Neuron (in vitro differentiated cells): ENCODE data around the gene CALCOCO2.
A peak's percentile ranks its signal among the peaks of the same experiment; 100 is the strongest.
"Not testable (repeated sequence)": the region's sequence is repeated elsewhere in the genome, so short reads cannot be mapped to it uniquely, and the experiment has no call there.

Experiments used
- H2AFZ ChIP-seq: one replicate; pipeline ENCODE4 v1.6.1; 2013; ENCODE audit warnings: low read depth, mild to moderate bottlenecking, inconsistent platforms, low read length, moderate library complexity
- H3K27me3 ChIP-seq: one replicate; pipeline ENCODE4 v1.6.1; 2013; ENCODE audit warnings: low read length; ENCODE audit not compliant: insufficient read depth
- H3K36me3 ChIP-seq: one replicate; pipeline ENCODE4 v1.6.1; 2013; ENCODE audit warnings: low read length; ENCODE audit not compliant: insufficient read depth
- H3K4me1 ChIP-seq: one replicate; pipeline ENCODE4 v1.6.1; 2013; ENCODE audit warnings: low read length; ENCODE audit not compliant: insufficient read depth
- H3K4me3 ChIP-seq: 2 replicates; pipeline ENCODE4 v1.5.1; 2013; ENCODE audit warnings: mild to moderate bottlenecking, low read length, moderate library complexity
- H3K9me3 ChIP-seq: one replicate; pipeline ENCODE4 v1.6.1; 2013; ENCODE audit warnings: low read length

Gene CALCOCO2

GRCh38 chr17:48871551-48872351 is 40.9 kb downstream of the CALCOCO2 start:
- Histone ChIP-seq H3K27me3 (no peaks in the 10 kb centered on the region), H2AFZ (no peak overlapping the region), H3K4me1 (no peaks in the 10 kb centered on the region), H3K36me3 (no peaks in the 10 kb centered on the region), H3K4me3 (no peak overlapping the region), H3K9me3 (no peaks in the 10 kb centered on the region)

- not testable (repeated sequence) for H3K4me1 ChIP-seq, H3K4me3 ChIP-seq, H2AFZ ChIP-seq, H3K27me3 ChIP-seq, H3K9me3 ChIP-seq, H3K36me3 ChIP-seq
Observed at GRCh38 chr17:48872409-48872808, 41.6 kb downstream of the CALCOCO2 start.

- Histone ChIP-seq H2AFZ (no peak overlapping the region), H3K27me3 (no peaks in the 10 kb centered on the region), H3K4me3 (no peak overlapping the region), H3K4me1 (no peaks in the 10 kb centered on the region), H3K9me3 (no peaks in the 10 kb centered on the region), H3K36me3 (no peaks in the 10 kb centered on the region)
Observed at GRCh38 chr17:48873209-48873608, 42.4 kb downstream of the CALCOCO2 start.

GRCh38 chr17:48873696-48874443 is 43.0 kb downstream of the CALCOCO2 start:
- no peaks in the 10 kb centered on the region for H3K9me3 ChIP-seq
- H3K36me3 ChIP-seq: no peaks in the 10 kb centered on the region
- H3K27me3 ChIP-seq: no peaks in the 10 kb centered on the region
- no peaks in the 10 kb centered on the region for H3K4me1 ChIP-seq
- H2AFZ ChIP-seq: no peak overlapping the region
- H3K4me3 ChIP-seq: no peak overlapping the region

- no peak overlapping the region for H3K4me3 ChIP-seq
- no peaks in the 10 kb centered on the region for H3K4me1 ChIP-seq
- no peaks in the 10 kb centered on the region for H3K36me3 ChIP-seq
- H3K9me3 ChIP-seq: no peaks in the 10 kb centered on the region
- H2AFZ ChIP-seq: no peak overlapping the region
- H3K27me3 ChIP-seq: peaks cover 9% of the 10 kb centered on the region
Observed at GRCh38 chr17:48878920-48879898, 48.4 kb downstream of the CALCOCO2 start.

GRCh38 chr17:48882272-48882671 is 51.4 kb downstream of the CALCOCO2 start:
- H2AFZ ChIP-seq: no peak overlapping the region
- H3K9me3 ChIP-seq: no peaks in the 10 kb centered on the region
- no peaks in the 10 kb centered on the region for H3K36me3 ChIP-seq
- no peaks in the 10 kb centered on the region for H3K4me1 ChIP-seq
- H3K27me3 ChIP-seq: peaks cover 9% of the 10 kb centered on the region
- H3K4me3 ChIP-seq: no peak overlapping the region

- Histone ChIP-seq H3K4me1 (no peaks in the 10 kb centered on the region), H3K9me3 (no peaks in the 10 kb centered on the region), H3K27me3 (peaks cover 9% of the 10 kb centered on the region), H2AFZ (no peak overlapping the region), H3K4me3 (no peak overlapping the region), H3K36me3 (no peaks in the 10 kb centered on the region)
Observed at GRCh38 chr17:48883171-48883570, 52.3 kb downstream of the CALCOCO2 start.

GRCh38 chr17:48890086-48890485 is 59.3 kb downstream of the CALCOCO2 start:
- Histone ChIP-seq H3K4me1 (peaks cover 7% of the 10 kb centered on the region), H3K27me3 (no peaks in the 10 kb centered on the region), H3K36me3 (peaks cover 5% of the 10 kb centered on the region), H3K9me3 (no peaks in the 10 kb centered on the region), H3K4me3 (no peak overlapping the region), H2AFZ (no peak overlapping the region)

GRCh38 chr17:48892940-48893645 is 62.3 kb downstream of the CALCOCO2 start:
- Histone ChIP-seq H3K36me3 (peaks cover 19% of the 10 kb centered on the region), H3K27me3 (no peaks in the 10 kb centered on the region), H3K4me1 (peaks cover 7% of the 10 kb centered on the region), H3K9me3 (no peaks in the 10 kb centered on the region), H3K4me3 (peak overlapping the region; percentile 77), H2AFZ (peak overlapping the region; percentile 31)

- Histone ChIP-seq H3K27me3 (no peaks in the 10 kb centered on the region), H3K4me1 (peaks cover 7% of the 10 kb centered on the region), H3K36me3 (peaks cover 23% of the 10 kb centered on the region), H3K4me3 (peak overlapping the region; percentile 77), H3K9me3 (no peaks in the 10 kb centered on the region), H2AFZ (no peak overlapping the region)
Observed at GRCh38 chr17:48893646-48894508, 63.0 kb downstream of the CALCOCO2 start.

GRCh38 chr17:48894886-48895285 is 64.1 kb downstream of the CALCOCO2 start:
- H3K4me3 ChIP-seq: no peak overlapping the region
- no peak overlapping the region for H2AFZ ChIP-seq
- peaks cover 7% of the 10 kb centered on the region for H3K4me1 ChIP-seq
- peaks cover 23% of the 10 kb centered on the region for H3K36me3 ChIP-seq
- H3K27me3 ChIP-seq: no peaks in the 10 kb centered on the region
- no peaks in the 10 kb centered on the region for H3K9me3 ChIP-seq

- H2AFZ ChIP-seq: no peak overlapping the region
- H3K27me3 ChIP-seq: no peaks in the 10 kb centered on the region
- peaks cover 4% of the 10 kb centered on the region for H3K4me1 ChIP-seq
- no peak overlapping the region for H3K4me3 ChIP-seq
- H3K9me3 ChIP-seq: no peaks in the 10 kb centered on the region
- H3K36me3 ChIP-seq: peaks cover 10% of the 10 kb centered on the region
Observed at GRCh38 chr17:48901241-48901640, 70.4 kb downstream of the CALCOCO2 start.
